ENCODE results near the gene PDE11A.

The PDE11A gene

DNA sequence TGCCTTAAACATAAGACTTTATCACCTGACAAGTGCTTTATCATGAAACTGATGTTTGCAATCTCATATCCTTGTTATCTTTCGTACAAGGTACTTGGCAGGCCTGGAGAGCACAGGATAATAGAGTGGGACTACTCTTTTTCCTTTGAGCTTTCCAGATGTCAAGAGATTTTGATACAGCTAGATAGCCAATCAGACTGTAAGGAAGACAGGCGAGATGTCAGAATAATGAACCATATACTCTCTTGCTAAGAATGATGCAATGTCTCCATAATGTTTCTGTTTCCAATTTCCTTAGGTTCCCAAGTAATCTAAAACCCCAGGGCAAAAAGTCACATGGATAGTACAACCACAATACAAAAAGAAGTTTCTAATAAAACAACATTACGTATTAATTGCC is 313.1 kb downstream of the PDE11A start:
- no peak for DNase-seq (ENCODE audit: low spot score)

- no peak for DNase-seq (ENCODE audit: low spot score)
These were observed 313.8 kb downstream of the PDE11A start for GRCh38 chr2:177758591-177759371.

DNA sequence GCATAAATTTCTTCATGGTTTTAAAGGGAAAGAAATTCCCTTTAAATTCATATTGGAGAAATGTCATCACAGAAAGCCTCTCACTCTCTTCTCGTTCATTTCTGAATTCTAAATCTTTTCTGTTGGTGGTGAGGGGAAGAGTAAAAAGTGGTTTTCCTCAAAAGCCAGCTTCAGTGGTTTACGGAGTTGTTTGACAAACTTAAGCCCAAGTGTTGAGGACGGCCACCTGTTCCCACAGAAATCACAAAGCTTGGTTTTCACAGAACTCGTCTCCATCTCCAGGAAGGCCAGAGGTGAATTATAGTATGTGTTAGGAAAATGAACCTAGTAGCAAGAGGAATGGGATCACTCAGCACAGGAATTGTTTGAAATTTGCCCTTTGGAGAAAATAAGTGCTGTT is 316.2 kb downstream of the PDE11A start:
- no peak for DNase-seq (ENCODE audit: low spot score)

DNA sequence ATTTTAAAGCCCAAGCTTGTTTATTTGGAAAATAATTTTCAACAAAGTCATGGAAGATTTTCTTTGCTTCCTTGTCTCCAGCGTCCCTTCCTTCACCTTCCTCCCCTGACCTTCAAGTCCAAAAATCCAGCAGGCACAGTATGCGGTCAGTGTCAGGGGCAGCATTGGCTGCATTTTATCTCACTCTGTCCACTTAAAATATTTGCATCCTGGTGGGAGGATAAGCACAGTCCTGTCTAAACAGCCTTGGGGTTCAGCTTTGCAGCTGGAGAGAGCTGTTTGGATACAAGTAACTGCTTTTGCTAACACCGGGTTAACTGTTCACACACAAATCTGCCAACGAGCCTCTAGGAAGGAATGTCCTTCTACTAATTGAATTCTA is 318.1 kb downstream of the PDE11A start:
- DNase-seq (ENCODE audit: low spot score) = no peak

GRCh38 chr2:177753682-177754491 is 318.7 kb downstream of the PDE11A start:
- no peak for DNase-seq (ENCODE audit: low spot score)

GRCh38 chr2:177748360-177748759 is 324.2 kb downstream of the PDE11A start:
- DNase-seq (ENCODE audit: low spot score) = no peak

DNA sequence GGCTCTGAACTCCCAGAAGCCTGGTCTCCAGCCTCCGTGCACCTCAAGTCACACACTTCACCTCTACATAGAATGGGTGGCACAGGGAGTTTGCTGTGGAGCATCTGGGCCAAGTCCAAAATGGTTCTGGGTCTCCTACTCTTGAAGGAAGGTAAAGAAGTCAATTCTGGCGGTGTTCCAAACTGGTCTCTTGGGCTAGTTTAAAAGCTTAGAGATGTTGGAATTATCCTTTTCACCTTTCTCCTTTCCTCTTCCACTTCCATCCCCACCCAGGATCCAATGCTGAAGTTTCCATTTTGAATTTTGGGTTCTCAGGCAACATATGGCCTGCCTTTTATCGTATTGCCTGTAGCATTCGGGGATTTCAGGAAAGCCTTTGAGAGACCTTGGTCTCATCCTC is 325.2 kb downstream of the PDE11A start:
- DNase-seq (ENCODE audit: low spot score) = no peak

DNA sequence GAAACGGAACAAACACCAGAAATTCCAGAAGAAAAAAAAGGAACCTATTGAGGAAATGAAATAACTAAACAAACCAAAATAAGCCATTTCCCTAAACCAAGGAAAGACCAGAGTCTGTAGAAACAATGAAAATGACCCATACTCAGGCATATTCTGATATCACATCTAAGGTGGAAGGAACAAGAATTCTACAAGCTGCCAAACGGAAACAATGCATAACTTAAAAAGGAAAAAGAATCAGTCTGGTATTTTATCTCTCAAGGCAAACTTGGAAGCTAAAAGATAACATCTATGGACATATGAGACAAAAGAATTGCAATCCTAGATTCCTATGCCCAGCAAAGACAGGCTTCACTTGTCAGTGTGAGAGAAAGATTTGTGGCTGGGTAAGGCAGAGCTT is 326.2 kb downstream of the PDE11A start:
- no peak for DNase-seq (ENCODE audit: low spot score)

- no peak for DNase-seq (ENCODE audit: low spot score)
These were observed 327.0 kb downstream of the PDE11A start for GRCh38 chr2:177745531-177745930.

DNA sequence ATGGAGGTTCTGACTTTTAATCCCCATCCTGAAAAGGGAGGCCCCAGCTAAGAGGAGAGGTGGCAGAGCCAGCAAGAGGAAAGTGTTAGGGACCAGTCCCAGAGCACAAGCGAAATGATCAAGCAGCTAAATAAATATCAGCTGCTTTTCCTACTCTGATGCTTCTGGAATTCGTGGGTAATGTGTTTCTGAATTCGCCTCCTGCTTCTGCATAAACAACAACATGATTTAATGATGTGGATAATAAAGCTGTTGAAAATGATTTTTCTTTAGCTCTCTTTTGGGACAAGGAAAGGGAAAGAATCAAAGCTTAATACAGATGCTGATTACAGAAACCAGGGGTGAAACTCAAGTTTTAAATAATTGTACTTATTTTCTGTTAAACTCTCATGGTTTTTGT is 329.7 kb downstream of the PDE11A start:
- DNase-seq (ENCODE audit: low spot score) = no peak

DNA sequence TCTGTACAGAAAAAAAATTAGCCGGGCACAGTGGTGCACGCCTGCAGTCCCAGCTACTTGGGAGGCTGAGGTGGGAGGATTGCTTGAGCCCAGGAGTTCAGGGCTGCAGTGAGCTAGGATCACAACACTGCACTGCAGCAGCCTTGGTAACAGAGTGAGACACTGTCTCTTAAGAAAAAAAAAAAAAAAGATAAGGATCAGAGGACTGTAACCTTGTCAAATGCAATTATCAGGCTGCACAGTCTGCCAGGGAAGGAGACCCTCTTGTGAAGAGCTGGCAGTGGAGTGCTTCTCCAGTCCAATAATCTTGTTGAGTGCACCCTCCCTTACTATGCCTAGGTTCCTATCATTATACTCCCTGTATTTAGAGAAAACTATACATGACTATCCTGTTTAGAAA is 330.7 kb downstream of the PDE11A start:
- DNase-seq (ENCODE audit: low spot score) = no peak

GRCh38 chr2:177740700-177741099 is 331.9 kb downstream of the PDE11A start:
- no peak for DNase-seq (ENCODE audit: low spot score)

DNA sequence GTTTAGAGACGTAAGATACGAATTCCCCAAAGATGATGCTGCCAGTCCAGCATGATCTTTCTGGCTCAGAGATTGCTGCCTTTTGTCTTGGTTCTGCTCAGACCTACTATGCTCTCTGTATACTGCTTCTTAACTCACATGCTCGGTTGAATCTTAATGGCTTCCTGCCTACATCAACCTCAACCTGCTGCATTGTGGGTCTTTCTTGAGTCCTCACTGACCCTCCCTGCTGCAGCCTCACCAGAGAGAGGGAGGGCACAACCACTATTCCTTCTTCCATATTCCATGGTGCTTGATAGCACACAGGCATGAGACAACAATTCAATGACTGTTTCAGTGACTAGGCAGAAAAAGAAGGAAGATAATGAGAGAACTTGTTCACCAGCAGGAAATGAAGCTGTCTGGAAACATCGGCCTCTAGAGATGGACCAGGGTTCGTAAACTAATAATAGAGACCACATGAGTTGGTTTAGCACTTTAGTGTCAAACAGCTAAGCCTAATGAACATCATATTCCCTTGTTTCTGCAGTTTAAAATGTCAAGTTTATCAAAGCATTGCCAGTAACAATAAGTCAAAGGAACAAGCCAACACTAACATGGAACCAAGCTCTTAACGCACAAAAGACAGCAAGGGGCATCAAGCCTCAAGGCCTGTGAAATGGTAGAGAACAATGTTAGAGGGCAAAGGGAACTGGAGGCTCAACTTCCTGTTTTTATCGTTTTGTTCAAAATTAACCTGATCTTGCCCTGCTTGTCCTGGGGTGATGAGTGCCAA is 333.9 kb downstream of the PDE11A start:
- no peak for DNase-seq (ENCODE audit: low spot score)

GRCh38 chr2:177735318-177735803 is 337.2 kb downstream of the PDE11A start:
- no peak for DNase-seq (ENCODE audit: low spot score)

- DNase-seq (ENCODE audit: low spot score) = no peak
These were observed 339.2 kb downstream of the PDE11A start for GRCh38 chr2:177733322-177733855.

DNA sequence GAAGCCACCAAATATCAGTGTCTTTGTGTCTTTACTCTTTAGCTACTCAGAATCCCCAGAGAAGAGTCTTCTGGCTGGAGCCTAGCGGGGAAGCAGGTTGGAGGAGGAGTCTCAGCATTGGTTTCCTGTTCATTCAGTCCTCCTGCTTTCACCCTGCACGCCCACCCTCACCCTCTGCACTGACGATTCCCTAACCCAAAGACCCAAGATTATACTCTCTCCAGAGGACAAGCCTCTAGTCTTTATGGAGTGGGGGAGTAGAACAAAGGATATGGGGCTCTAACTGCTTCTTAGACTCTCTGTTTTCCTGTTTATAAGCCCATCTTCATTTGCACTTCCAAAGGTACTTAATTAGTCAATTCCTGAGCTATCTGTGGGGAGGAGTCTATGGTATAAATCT is 341.2 kb downstream of the PDE11A start:
- no peak for DNase-seq (ENCODE audit: low spot score)

DNA sequence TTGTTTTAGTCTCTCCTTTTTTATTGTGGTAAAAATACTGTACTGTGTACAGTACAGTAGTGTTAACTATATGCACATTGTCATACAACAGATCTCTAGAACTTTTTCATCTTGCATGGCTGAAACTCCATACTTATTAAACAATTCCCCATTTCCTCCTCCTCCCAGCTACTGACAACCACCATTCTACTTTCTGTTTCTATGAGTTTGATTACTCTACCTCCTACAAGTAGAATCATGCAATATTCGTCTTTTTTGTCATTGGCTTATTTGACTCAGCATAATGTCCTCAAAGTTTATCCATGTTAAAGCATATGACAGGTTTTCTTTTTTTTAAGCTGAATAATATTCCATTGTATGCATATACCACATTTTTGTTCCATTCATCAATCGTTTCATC is 341.8 kb downstream of the PDE11A start:
- no peak for DNase-seq (ENCODE audit: low spot score)

DNA sequence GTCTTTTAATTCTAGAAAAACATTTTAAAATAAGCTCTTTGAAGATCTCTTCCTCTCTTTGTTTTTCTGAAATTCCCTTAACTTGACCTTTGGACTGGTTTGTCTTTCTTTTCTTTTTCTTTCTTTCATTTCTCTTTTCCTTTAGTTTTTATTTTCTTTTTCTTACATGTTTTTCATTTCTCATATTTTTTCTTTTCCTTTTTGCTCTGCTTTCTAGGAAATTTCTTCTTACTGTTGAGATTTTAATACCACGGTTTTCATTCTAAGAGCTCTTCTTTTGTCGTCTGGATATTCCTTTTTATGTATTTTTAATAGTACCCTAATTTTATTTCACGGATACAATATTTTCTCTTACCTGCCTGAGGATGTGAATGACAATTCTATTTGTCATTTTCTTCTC is 342.2 kb downstream of the PDE11A start:
- no peak for DNase-seq (ENCODE audit: low spot score)

GRCh38 chr2:177728920-177729319 is 343.7 kb downstream of the PDE11A start:
- DNase-seq (ENCODE audit: low spot score) = no peak

- no peak for DNase-seq (ENCODE audit: low spot score)
These were observed 344.2 kb downstream of the PDE11A start for GRCh38 chr2:177728399-177728765.

- no peak for DNase-seq (ENCODE audit: low spot score)
These were observed 344.8 kb downstream of the PDE11A start for GRCh38 chr2:177727577-177728398.

Measured in HuH-7.5 (cell line).